Left hindlimb (tissue), 1 donor: ENCODE measurements around the gene RPL19.
"Not testable (repeated sequence)": the region's sequence is repeated elsewhere in the genome, so short reads cannot be mapped to it uniquely, and the experiment has no call there.

Experiments
- DNase-seq: peaks from one replicate; pipeline ENCODE4 v3.0.0-alpha.2; 2018

Gene RPL19

GRCh38 chr17:39200070-39200879, at the start of gene RPL19:
TSS of gene RPL19 (plus strand) at chr17:39200283. CDS start at chr17:39200345, 62 bp downstream.
- peak; percentile 83 for DNase-seq

DNA sequence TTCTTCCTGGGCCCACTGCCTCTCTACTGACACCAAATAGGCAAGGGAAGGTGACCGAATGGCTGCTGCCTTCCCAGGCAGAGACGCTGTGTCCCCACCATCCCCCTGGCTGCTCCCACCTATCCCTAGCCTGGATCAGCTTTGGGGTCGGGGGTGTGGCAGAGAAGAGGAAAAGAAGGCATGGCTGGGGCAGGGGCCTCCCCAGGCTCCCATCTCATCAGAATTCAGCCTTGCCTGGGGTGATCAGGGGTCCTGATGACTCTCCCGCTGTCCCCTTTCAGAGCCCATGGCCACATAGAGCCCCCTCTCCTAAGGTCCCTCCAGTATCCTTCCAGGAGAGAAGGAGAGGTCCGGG, 49.3 kb upstream of the RPL19 start:
- DNase-seq = no peak

DNA sequence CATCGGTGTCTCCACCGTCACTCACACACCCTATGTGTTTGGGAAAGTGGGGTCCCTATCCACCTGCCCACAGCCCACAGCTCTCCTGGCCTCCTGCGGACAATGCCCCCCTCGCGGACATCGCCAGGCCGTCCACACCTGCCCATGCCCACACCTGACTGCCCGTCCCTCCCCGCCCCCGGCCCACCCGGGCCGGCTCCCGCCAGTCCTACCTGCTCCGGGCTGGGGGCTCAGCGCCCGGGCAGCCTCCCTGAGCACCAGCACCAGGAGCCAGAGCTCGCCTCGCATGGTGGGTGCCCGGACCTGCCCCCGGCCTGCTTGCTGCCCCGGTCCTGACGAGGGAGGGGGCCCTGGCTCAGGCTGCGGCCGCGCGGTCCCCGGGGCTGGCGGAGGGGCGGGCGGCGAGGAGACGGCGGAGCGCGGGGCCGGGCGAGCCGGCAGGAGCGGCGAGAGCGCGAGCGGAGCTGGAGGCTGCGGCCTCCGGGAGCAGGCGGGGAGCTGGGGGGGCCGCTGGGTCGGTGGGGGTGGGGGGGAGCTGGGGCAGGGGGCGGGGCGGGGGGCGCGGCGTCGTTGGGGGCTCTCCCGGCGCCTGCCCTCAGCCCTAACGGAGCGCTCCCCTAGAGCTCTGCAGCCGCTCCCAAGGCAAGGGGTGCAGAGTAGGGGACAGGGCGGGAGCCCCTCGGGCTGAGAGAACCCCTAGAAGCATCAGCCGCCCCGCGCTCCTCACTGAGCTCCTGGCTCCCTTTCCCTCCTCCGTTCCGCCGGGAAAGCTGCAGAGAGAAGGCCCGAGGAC, 48.7 kb upstream of the RPL19 start, which contains the start of gene PLXDC1:
PLXDC1 (minus strand) TSS at position 488 of the 793 bp plus-strand sequence; CDS start at position 288, 200 bp downstream.
- no peak for DNase-seq

GRCh38 chr17:39151943-39152818, 47.9 kb upstream of the RPL19 start:
- no peak for DNase-seq

DNA sequence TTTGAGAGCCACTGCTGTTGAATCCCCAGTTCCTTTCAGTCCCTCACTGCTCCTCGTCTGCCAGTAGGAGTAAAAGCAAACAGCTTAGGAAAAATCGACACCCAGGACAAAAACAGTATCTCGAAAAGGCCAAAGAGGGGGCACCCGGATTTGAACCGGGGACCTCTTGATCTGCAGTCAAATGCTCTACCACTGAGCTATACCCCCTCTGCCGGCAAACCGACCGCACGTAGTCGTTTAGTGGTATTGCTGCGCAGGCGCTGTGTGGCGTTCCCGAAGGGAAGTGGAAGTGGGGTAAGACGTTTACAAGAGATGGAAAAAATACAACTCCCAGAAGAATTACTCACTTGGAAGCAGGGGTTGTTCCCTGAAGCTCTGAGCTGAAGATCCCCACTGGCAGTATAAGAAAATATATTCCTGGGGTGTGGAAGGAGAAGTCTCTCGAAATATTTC, 46.5 kb upstream of the RPL19 start:
- DNase-seq = peak; percentile 96

DNA sequence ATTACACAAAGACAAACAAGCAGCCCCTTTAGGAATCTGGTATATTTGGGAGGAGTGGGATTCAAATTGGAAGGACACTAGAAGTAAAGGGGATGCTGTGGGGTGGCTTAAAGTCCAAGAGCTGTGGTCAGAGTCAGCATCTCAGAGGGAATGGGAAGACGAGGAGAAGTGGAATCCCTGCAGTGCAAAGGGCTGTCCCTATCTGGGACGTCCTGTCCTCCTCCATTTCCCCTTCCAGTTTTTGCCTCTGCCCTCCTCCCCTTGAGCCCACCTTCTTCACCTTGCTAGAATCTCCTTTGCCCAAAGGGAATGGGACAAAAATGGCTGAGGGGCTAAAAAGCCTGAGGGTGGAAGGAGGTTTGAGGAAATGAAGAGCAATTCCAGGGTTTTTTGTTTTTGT, 44.4 kb upstream of the RPL19 start:
- no peak for DNase-seq

DNA sequence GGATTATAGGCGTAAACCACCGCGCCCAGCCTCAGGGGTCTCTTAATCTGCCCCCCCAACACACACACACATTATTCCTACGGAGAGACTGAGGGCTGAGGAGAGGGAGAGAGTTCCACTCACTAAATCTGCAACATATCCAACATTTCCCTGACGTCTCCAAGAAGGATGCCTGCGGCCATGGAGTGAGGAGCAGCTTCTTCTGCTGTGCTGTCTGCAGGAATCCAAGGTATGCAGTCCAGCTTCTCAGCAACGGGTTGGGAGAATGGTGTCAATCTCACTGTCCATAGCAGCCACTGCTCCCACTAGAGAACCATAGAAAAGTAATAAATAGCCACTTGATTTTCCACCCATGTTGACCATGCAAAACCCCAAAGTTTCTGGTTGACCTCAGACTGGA, 43.6 kb upstream of the RPL19 start:
- no peak for DNase-seq

DNA sequence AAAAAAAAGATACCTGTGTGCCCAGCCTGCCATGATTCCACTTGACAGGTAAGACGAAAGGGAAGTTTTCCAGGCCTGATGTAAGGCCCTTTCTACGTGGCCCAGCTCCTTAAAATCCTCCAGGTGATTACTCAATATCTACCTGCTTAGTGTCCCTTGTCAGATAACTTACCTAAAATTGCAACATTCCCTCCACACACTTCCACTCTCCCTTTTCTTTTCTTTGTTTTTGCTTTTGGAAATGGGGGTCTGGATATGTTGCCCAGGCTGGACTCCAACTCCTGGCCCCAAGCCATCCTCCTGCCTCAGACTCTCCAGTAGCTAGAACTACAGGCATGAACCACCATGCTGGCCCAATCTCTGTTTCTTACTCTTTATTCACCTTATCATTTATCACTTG, 41.5 kb upstream of the RPL19 start:
- no peak for DNase-seq

DNA sequence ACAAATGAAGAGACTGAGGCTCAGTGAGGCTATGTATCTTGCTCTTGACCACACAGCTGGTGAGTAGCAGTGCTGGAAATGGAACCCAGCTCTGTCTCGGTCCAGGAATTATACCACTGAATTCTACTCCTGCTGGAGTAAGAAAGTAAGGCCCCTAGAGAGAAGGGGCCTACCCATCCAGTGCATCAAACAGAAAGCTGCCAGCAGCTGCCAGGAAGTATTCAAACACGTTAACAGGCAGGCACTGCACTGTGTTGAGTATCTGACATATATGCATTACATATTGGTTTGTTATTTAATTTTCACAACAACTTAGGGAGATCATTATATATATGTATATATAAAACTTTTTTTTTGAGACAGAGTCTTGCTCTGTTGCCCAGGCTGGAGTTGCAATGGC, 38.1 kb upstream of the RPL19 start:
- DNase-seq = no peak

GRCh38 chr17:39164675-39165143, 35.4 kb upstream of the RPL19 start:
- peak; percentile 91 for DNase-seq

GRCh38 chr17:39165178-39165840, 34.8 kb upstream of the RPL19 start:
- DNase-seq = no peak

DNA sequence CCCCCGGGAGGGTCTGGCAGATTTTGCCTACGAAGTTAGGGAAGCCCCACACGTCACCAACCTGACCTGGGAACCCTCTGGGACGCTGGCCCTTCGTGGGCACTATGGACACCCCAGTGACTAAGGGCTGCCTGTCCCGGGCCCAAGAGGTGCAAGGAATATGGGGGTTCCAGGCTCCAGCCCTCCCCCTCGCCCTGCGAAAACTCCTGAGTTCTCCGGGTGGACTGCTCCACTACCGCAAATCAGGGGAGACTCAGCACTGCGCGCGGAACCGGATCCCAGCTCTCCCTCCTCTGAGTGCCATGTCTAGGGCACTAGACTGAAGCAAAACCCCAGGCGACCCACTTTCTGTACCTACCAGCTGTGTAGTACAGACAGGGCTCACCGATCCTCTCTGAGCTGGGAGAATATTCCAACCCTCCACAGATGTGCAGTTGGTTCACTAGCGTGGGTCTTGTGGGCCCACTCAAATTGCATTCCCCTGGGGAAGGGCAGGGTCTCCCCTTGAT, 34.2 kb upstream of the RPL19 start, which contains the start of gene ARL5C:
ARL5C (minus strand) TSS at position 321 of the 509 bp plus-strand sequence. CDS start 401 bp downstream, outside the sequence.
- no peak for DNase-seq

DNA sequence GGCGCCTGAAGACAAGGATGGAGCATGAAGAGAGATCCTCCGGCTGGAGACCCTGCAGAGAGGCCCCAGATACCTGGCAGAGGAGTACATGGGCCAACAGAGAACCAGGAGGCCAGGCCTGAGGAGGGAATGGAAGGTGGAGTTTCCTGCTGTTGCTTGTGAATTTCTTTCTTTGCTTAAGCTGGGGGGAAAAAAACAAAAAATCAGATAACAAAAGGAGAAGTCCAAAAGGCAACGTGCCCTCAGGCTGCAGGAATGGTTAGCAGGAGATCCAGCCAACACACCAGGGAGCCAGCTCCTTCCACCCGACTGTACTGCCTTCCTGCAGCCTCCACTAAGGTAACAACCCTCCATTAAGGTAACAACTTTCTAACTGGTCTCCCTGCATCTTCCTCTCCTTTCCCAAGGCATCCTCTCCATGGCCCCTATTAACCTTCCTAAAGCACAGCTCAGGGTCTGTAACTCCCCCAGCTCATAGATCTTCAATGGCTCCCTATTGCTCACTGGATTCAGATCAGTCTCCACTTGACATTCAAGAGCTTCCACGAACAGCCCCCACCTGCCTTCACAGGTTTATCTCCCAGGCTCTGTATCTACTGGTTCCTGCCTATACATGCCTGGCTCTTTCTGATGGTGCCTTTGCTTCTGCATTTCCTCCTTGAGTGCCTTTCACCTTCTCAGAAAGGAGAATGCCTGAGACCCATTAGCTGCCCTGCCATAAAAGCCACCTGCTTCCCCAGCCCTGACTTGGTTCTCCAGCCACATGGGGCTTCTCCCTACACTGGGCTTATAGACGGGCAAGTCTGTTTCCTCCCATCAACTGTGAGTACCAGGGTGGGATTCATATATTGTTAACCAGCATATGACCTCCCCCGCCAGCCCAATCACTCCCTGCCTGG, 33.4 kb upstream of the RPL19 start:
- no peak for DNase-seq

DNA sequence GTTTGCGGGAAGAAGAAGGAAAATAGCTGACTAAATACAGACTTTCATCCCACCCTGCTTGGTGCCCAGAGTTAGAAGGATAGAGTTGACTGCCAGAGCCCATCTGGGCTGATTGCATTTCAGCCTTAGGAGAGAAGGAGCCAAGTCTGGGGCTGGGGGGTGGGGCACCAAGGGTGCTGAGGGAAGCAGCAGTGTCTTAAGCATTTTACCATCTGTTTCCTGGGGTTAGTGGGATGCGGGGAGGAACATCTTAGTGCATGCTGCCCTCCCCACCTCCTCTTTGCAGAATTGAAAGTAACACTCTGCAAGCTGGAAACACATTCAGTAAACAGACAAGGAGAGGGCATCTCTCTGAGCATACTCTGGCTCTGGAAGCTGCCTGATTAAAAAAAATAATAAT, 32.6 kb upstream of the RPL19 start:
- peak; percentile 67 for DNase-seq

GRCh38 chr17:39168503-39168902, 31.6 kb upstream of the RPL19 start:
- not testable (repeated sequence) for DNase-seq

- no peak for DNase-seq
Observed at GRCh38 chr17:39169101-39169500, 31.0 kb upstream of the RPL19 start.

DNA sequence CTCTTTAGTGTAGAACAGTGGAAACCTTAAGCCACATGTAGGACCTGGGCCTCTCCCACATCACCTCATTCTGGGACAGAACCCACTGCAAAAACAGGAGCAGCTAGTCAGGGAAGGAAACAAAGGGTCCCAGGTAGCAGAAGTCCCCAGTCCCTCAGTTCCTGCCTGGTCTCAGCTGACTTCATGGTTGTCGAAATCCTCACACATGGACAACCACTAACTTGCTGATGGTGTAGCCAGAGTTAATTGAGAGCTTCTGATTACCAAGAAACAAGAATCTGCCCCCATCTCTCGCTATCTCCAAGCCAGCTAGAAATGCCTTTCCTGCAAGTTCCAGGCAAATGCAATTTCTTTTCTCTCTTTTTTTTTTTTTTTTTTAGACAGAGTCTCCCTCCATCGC, 30.6 kb upstream of the RPL19 start:
- no peak for DNase-seq

GRCh38 chr17:39170109-39170508, 30.0 kb upstream of the RPL19 start:
- DNase-seq = no peak

DNA sequence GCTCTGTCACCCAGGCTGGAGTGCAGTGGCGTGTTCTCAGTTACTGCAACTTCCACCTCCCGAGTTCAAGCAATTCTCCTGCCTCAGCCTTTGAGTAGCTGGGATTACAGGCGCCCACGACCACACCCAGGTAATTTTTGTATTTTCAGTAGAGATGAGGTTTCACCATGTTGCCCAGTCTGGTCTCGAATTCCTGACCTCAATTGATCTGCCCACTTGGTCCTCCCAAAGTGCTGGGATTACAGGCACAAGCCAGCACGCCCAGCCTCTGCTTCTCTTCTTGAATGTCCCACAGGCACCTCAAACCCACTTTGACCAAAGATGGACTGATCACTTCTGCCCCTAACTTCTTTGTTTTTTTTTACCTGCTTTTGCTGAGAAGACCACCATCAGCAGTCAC, 29.5 kb upstream of the RPL19 start:
- DNase-seq = no peak

GRCh38 chr17:39171933-39172332, 28.1 kb upstream of the RPL19 start:
- DNase-seq = no peak

DNA sequence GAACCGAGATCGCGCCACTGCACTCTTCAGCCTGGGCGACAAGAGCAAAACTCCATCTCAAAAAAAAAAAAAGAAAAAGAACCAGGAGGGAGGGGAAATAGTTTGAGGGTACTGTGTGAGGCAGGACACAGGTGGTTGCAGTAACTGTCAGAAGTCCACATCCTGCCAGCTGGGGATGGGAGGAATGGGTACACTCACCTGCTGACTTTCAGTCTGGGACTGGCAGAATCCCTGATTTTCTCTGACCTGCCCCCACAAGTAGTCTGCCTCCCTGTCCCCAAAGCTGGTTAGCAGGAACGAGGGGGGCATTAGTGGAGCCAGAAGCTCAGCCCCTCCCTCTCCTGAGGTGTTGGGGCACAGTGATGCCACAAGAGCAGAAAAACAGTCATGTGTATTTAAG, 27.0 kb upstream of the RPL19 start:
- no peak for DNase-seq
